Measurements from ENCODE around the gene IL15RA. TPM values are rescaled to one million over a fixed set of nuclear protein-coding genes. Genes with fewer than 3 reads are reported as not detected.

Gene IL15RA
- total and polyA plus RNA-seq, 2 experiments from 2014 or later = 4.0 to 7.0 TPM

DNA sequence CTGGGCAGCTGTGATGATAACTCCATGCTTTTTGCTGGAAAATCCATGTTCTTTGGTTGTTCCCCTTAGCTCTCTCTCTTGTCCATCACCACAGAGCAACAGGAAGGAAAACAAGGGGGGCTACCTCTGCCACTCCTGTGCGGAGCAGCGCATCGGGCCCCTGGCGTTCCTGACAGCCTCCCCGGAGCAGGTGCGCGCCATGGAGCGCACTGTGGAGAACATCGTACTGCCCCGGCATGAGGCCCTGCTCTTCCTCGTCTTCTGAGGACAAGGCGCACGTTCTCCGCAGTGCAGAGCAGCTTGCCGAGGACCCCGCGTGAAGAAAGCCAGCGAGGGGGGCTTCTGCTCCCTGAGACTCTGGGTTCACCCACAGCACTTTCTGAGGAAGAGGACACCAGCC, 40.3 kb downstream of the IL15RA start:
- H3F3A ChIP-seq (ENCODE audit: insufficient read depth) = no peaks in the 10 kb centered on the region; the same call in 1 of the 2 replicates
- DNase-seq = no peak
- WGBS, 2 experiments (ENCODE audit: low coverage in 1 of 2, low lambda C conversion rate in 2 of 2, missing lambda C conversion rate in 2 of 2) = 96 to 100% methylated on average over 17 to 18 of the region's 18 CpGs
- H3K79me2 ChIP-seq (ENCODE audit: insufficient read depth) = no peaks in the 10 kb centered on the region; the same call in 1 of the 2 replicates
- no peaks in the 10 kb centered on the region for H3K27me3 ChIP-seq (replicated peaks; ENCODE audit: insufficient read depth)
- no peaks in the 10 kb centered on the region for H3K9me3 ChIP-seq (ENCODE audit: low read depth)
- no peak overlapping the region for H3K4me2 ChIP-seq (ENCODE audit: unreplicated experiment)
- in situ Hi-C loops (cut with MboI) = no loop called here
- TF ChIP-seq EZH2phosphoT487 (IDR thresholded peaks at IDR 0.05; ENCODE audit: insufficient read depth, low read depth) = no peak
- TF ChIP-seq EZH2 (IDR thresholded peaks at IDR 0.05; ENCODE audit: insufficient read depth, poor library complexity, severe bottlenecking) = no peak
- H2AFZ ChIP-seq = no peak overlapping the region
- no peaks in the 10 kb centered on the region for H3K9me2 ChIP-seq (ENCODE audit: insufficient read depth)
- H3K9ac ChIP-seq = no peak overlapping the region
- no peak overlapping the region for H3K4me3 ChIP-seq
- no peak overlapping the region for H3K27ac ChIP-seq
- H3K36me3 ChIP-seq (ENCODE audit: low read depth) = peaks cover 22% of the 10 kb centered on the region; the same call in 1 of the 2 replicates
- H3K4me1 ChIP-seq (ENCODE audit: insufficient read depth) = no peaks in the 10 kb centered on the region
- H4K20me1 ChIP-seq (ENCODE audit: insufficient read depth) = no peaks in the 10 kb centered on the region

DNA sequence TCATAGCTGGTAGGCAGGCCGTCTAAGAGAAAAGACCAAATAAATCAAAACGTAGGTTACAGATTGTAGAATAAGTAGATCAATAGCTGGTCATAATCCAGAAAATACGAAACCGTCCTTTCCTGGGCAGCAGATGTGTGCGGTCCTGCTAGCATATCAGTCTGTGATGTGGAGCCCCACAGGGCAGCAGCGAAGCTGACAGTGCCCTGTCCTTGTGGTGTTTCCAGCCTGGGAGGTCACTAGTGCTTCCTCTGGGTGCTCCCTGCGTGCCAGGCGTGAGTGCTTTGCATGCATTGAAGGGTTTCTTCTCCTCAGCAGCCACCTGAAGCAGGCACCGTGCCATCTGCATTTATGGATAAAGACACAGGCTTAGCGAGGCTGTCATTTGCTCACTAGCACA, 41.7 kb downstream of the IL15RA start:
- no peak overlapping the region for H3K27ac ChIP-seq
- WGBS, 2 experiments (ENCODE audit: low coverage in 1 of 2, low lambda C conversion rate in 2 of 2, missing lambda C conversion rate in 2 of 2) = 92% methylated on average over 10 of the region's 10 CpGs
- H3K9ac ChIP-seq = no peak overlapping the region
- no peak for DNase-seq
- H3K27me3 ChIP-seq (replicated peaks; ENCODE audit: insufficient read depth) = no peaks in the 10 kb centered on the region
- H2AFZ ChIP-seq = no peak overlapping the region
- no peak overlapping the region for H3K4me3 ChIP-seq
- no peak overlapping the region for H3K4me2 ChIP-seq (ENCODE audit: unreplicated experiment)
- no peaks in the 10 kb centered on the region; the same call in 1 of the 2 replicates for H3F3A ChIP-seq (ENCODE audit: insufficient read depth)
- no peaks in the 10 kb centered on the region for H3K4me1 ChIP-seq (ENCODE audit: insufficient read depth)
- no peaks in the 10 kb centered on the region for H3K9me2 ChIP-seq (ENCODE audit: insufficient read depth)
- no peaks in the 10 kb centered on the region; the same call in 1 of the 2 replicates for H3K79me2 ChIP-seq (ENCODE audit: insufficient read depth)
- TF ChIP-seq EZH2phosphoT487 (IDR thresholded peaks at IDR 0.05; ENCODE audit: insufficient read depth, low read depth) (no peak), EZH2 (IDR thresholded peaks at IDR 0.05; ENCODE audit: insufficient read depth, poor library complexity, severe bottlenecking) (no peak)
- H3K36me3 ChIP-seq (ENCODE audit: low read depth) = peaks cover 34% of the 10 kb centered on the region; the same call in 1 of the 2 replicates
- in situ Hi-C loops (cut with MboI) = no loop called here
- H4K20me1 ChIP-seq (ENCODE audit: insufficient read depth) = no peaks in the 10 kb centered on the region
- no peaks in the 10 kb centered on the region for H3K9me3 ChIP-seq (ENCODE audit: low read depth)

DNA sequence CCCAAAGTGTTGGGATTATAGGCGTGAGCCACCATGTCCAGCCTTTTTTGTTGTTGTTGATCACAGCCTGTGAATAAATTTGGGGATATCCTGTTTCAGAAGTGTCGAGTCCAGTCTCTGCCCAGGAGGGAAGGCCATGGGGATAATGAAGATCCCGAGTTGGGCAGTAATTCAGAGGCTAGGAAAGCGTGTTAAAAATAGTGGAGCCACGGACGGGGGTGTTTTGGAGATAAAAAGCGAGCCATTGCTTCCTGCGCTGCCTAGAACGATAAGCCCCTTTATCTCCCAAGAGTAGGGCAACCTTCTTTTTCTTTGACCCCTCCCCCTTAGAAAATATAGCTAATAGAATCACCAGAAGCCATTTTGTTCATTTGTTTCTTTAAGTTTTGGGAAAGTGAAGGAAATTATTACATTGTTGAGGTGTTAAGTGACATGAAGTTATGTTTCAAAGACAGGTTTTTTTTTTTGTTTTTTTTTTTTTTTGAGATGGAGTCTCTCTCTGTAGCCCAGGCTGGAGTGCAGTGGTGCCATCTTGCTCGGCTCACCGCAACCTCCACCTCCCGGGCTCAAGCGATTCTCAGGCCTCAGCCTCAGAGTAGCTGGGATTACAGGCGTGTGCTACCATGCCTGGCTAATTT, 43.3 kb downstream of the IL15RA start:
- H4K20me1 ChIP-seq (ENCODE audit: insufficient read depth) = no peaks in the 10 kb centered on the region
- H3K4me2 ChIP-seq (ENCODE audit: unreplicated experiment) = no peak overlapping the region
- no peaks in the 10 kb centered on the region for H3K4me1 ChIP-seq (ENCODE audit: insufficient read depth)
- no peak overlapping the region for H3K9ac ChIP-seq
- no peak overlapping the region for H3K4me3 ChIP-seq
- no peak overlapping the region for H2AFZ ChIP-seq
- H3K79me2 ChIP-seq (ENCODE audit: insufficient read depth) = no peaks in the 10 kb centered on the region; the same call in 1 of the 2 replicates
- no peak overlapping the region for H3K27ac ChIP-seq
- DNase-seq = no peak
- 96 to 97% methylated on average over 14 of the region's 14 CpGs for WGBS, 2 experiments (ENCODE audit: low coverage in 1 of 2, low lambda C conversion rate in 2 of 2, missing lambda C conversion rate in 2 of 2)
- no peaks in the 10 kb centered on the region for H3K27me3 ChIP-seq (replicated peaks; ENCODE audit: insufficient read depth)
- H3K36me3 ChIP-seq (ENCODE audit: low read depth) = peaks cover 47% of the 10 kb centered on the region; the same call in 1 of the 2 replicates
- H3K9me3 ChIP-seq (ENCODE audit: low read depth) = no peaks in the 10 kb centered on the region
- H3K9me2 ChIP-seq (ENCODE audit: insufficient read depth) = no peaks in the 10 kb centered on the region
- no peaks in the 10 kb centered on the region; the same call in 1 of the 2 replicates for H3F3A ChIP-seq (ENCODE audit: insufficient read depth)
- no peak for TF ChIP-seq EZH2phosphoT487 (IDR thresholded peaks at IDR 0.05; ENCODE audit: insufficient read depth, low read depth)
- in situ Hi-C loops (cut with MboI) = no loop called here

DNA sequence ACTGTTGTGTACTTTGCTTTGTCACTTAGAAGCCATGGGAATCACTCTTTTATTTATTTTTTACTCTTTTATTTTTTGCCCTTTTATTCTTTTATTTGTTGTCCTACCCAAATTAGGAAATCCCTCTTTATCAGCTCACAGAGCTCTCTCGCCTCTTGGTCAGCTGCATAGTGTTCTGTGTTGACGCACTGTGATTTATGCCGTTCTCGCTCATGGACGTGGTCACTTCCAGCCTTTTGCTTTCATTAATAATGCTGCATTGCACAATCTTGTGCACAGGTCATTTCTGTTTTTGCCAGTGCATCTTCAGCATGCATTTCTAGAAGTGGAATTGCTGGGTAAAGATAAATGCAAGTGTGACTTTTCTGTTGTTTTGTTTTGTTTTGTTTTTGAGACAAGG, 45.0 kb downstream of the IL15RA start:
- H3F3A ChIP-seq (ENCODE audit: insufficient read depth) = peaks cover 17% of the 10 kb centered on the region
- peaks cover 58% of the 10 kb centered on the region for H3K36me3 ChIP-seq (ENCODE audit: low read depth)
- H4K20me1 ChIP-seq (ENCODE audit: insufficient read depth) = no peaks in the 10 kb centered on the region
- no peak overlapping the region for H2AFZ ChIP-seq
- no peak overlapping the region for H3K4me2 ChIP-seq (ENCODE audit: unreplicated experiment)
- no peaks in the 10 kb centered on the region for H3K27me3 ChIP-seq (replicated peaks; ENCODE audit: insufficient read depth)
- peaks cover 5% of the 10 kb centered on the region for H3K4me1 ChIP-seq (ENCODE audit: insufficient read depth)
- H3K4me3 ChIP-seq = no peak overlapping the region
- no peak overlapping the region for H3K27ac ChIP-seq
- H3K79me2 ChIP-seq (ENCODE audit: insufficient read depth) = no peaks in the 10 kb centered on the region; the same call in 1 of the 2 replicates
- DNase-seq = no peak
- WGBS, 2 experiments (ENCODE audit: low coverage in 1 of 2, low lambda C conversion rate in 2 of 2, missing lambda C conversion rate in 2 of 2) = 92 to 95% methylated on average over 5 of the region's 5 CpGs
- no peaks in the 10 kb centered on the region for H3K9me2 ChIP-seq (ENCODE audit: insufficient read depth)
- no peaks in the 10 kb centered on the region for H3K9me3 ChIP-seq (ENCODE audit: low read depth)
- no peak overlapping the region for H3K9ac ChIP-seq
- in situ Hi-C loops (cut with MboI) = no loop called here
- TF ChIP-seq EZH2phosphoT487 (IDR thresholded peaks at IDR 0.05; ENCODE audit: insufficient read depth, low read depth) = no peak
- no peak for TF ChIP-seq EZH2 (IDR thresholded peaks at IDR 0.05; ENCODE audit: insufficient read depth, poor library complexity, severe bottlenecking)
